B cell (primary cell): ENCODE results near the gene TMEM236.

Source experiments
- EZH2 ChIP-seq: IDR thresholded peaks from 2 replicates; pipeline ENCODE4 v1.6.1; 2012; ENCODE audit warnings: borderline replicate concordance, low read depth, mild to moderate bottlenecking, moderate library complexity, low read length; ENCODE audit not compliant: insufficient read depth, poor library complexity, severe bottlenecking
- TF ChIP-seq, protein P1 (sequence below): fragments of 200-600 bp; IDR thresholded peaks from one replicate; pipeline ENCODE4 v1.8.0; 2022; ENCODE audit warnings: antibody characterized with exemption, mild to moderate bottlenecking

DNA sequence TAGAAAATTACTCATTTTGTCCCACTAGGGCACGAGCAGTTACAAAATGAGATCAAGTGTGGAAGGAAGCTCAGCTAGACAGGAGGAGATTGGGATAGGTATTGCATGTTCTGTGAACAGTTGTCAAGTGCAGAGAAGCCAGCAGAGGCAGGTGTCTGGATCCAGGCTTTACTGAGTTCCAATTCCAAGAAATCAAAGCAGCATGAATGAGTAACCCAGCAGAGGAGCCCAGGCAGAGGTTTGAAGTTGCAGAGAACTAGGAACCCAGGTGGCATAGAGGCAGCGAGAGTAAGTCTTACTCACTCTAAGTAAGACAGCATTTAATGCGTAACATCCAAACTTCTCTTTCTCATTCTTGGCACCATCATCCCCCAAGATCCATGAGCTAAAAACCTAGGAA lies 68.9 kb downstream of the TMEM236 start:
- TF ChIP-seq, protein P1, sequence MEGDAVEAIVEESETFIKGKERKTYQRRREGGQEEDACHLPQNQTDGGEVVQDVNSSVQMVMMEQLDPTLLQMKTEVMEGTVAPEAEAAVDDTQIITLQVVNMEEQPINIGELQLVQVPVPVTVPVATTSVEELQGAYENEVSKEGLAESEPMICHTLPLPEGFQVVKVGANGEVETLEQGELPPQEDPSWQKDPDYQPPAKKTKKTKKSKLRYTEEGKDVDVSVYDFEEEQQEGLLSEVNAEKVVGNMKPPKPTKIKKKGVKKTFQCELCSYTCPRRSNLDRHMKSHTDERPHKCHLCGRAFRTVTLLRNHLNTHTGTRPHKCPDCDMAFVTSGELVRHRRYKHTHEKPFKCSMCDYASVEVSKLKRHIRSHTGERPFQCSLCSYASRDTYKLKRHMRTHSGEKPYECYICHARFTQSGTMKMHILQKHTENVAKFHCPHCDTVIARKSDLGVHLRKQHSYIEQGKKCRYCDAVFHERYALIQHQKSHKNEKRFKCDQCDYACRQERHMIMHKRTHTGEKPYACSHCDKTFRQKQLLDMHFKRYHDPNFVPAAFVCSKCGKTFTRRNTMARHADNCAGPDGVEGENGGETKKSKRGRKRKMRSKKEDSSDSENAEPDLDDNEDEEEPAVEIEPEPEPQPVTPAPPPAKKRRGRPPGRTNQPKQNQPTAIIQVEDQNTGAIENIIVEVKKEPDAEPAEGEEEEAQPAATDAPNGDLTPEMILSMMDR, result no peak
- TF ChIP-seq EZH2, result no peak
